ENCODE data around the gene ASF1B. TPM values are rescaled to one million over a fixed set of nuclear protein-coding genes. Genes with fewer than 3 reads are reported as not detected.
A peak's percentile ranks its signal among the peaks of the same experiment; 100 is the strongest.
"Not testable (repeated sequence)": the region's sequence is repeated elsewhere in the genome, so short reads cannot be mapped to it uniquely, and the experiment has no call there.

ASF1B gene
- total RNA-seq, 4 donors from 2014 or later = 1.9 to 4.5 (median 4.4) TPM; not detected in 1

GRCh38 chr19:14182476-14182875, 46.1 kb upstream of the ASF1B start:
- no peak for DNase-seq
- Histone ChIP-seq H3K4me3 (no peak overlapping the region), H3K4me1 (peaks cover 0 to 1% (median 0%) of the 10 kb centered on the region in 4 donors), H3K36me3 (no peaks in the 10 kb centered on the region), H3K27me3 (no peaks in the 10 kb centered on the region), H3K27ac (no peak overlapping the region), H3K9me3 (no peaks in the 10 kb centered on the region)
- in situ Hi-C loops (cut with MboI; ENCODE audit: low pct_ligation_motif_present in 1 of 4, low pct_unique_long_range_greater_than_20kb in 1 of 4, low sequenced_read_pairs in 3 of 4) (loop anchor here in 2 of 4 donors (25.0 kb wide), 2 partner anchors 155 to 280 kb away; no protein-coding TSS in a partner anchor), intact Hi-C loops (cut with DNase I; ENCODE audit: low total_unique reads) (no loop called here)
- WGBS, 2 donors (ENCODE audit: low coverage in 1 of 2) = 84% methylated on average over 6 of the region's 8 CpGs; no CpG with 5 or more reads in 1 of the 2 donors
- TF ChIP-seq POLR2A (IDR thresholded peaks at IDR 0.05) (no peak), POLR2AphosphoS5 (IDR thresholded peaks at IDR 0.05) (no peak), CTCF (IDR thresholded peaks at IDR 0.05) (no peak), EP300 (IDR thresholded peaks at IDR 0.05; ENCODE audit: low read depth) (no peak)

- no peak overlapping the region for H3K27ac ChIP-seq
- no peaks in the 10 kb centered on the region for H3K4me1 ChIP-seq
- H3K36me3 ChIP-seq = no peaks in the 10 kb centered on the region
- H3K9me3 ChIP-seq = no peaks in the 10 kb centered on the region
- in situ Hi-C loops (cut with MboI; ENCODE audit: low pct_ligation_motif_present in 1 of 4, low pct_unique_long_range_greater_than_20kb in 1 of 4, low sequenced_read_pairs in 3 of 4) = loop anchor here in 2 of 4 donors (25.0 kb wide), 2 partner anchors 155 to 280 kb away; no protein-coding TSS in a partner anchor
- TF ChIP-seq EP300 (IDR thresholded peaks at IDR 0.05; ENCODE audit: low read depth) (no peak), POLR2A (IDR thresholded peaks at IDR 0.05) (no peak), CTCF (IDR thresholded peaks at IDR 0.05) (no peak), POLR2AphosphoS5 (IDR thresholded peaks at IDR 0.05) (no peak)
- H3K4me3 ChIP-seq = no peak overlapping the region
- DNase-seq = no peak
- intact Hi-C loops (cut with DNase I; ENCODE audit: low total_unique reads) = no loop called here
- H3K27me3 ChIP-seq = no peaks in the 10 kb centered on the region
- 86% methylated on average over 6 of the region's 6 CpGs; no CpG with 5 or more reads in 1 of the 2 donors for WGBS, 2 donors (ENCODE audit: low coverage in 1 of 2)
Measured at GRCh38 chr19:14181906-14182305, 45.5 kb upstream of the ASF1B start.

GRCh38 chr19:14181199-14181598, 44.8 kb upstream of the ASF1B start:
- H3K36me3 ChIP-seq; H3K9me3 ChIP-seq; H3K4me1 ChIP-seq; H3K27me3 ChIP-seq; H3K4me3 ChIP-seq; intact Hi-C loops (cut with DNase I; ENCODE audit: low total_unique reads); H3K27ac ChIP-seq: not testable (repeated sequence)
- peak; percentile 24 for DNase-seq
- in situ Hi-C loops (cut with MboI; ENCODE audit: low pct_ligation_motif_present in 1 of 4, low pct_unique_long_range_greater_than_20kb in 1 of 4, low sequenced_read_pairs in 3 of 4) = loop anchor here in 2 of 4 donors (25.0 kb wide), 2 partner anchors 156 to 281 kb away; no protein-coding TSS in a partner anchor
- WGBS, 2 donors (ENCODE audit: low coverage in 1 of 2) = 84 to 94% methylated on average over 2 to 12 of the region's 12 CpGs

GRCh38 chr19:14177496-14178074, 41.2 kb upstream of the ASF1B start:
- H3K27ac ChIP-seq = no peak overlapping the region
- WGBS, 2 donors (ENCODE audit: low coverage in 1 of 2) = 92% methylated on average over 23 of the region's 23 CpGs; no CpG with 5 or more reads in 1 of the 2 donors
- in situ Hi-C loops (cut with MboI; ENCODE audit: low pct_ligation_motif_present in 1 of 4, low pct_unique_long_range_greater_than_20kb in 1 of 4, low sequenced_read_pairs in 3 of 4) = loop anchor here in 2 of 4 donors (25.0 kb wide), 2 partner anchors 160 to 285 kb away; no protein-coding TSS in a partner anchor
- TF ChIP-seq POLR2AphosphoS5 (IDR thresholded peaks at IDR 0.05) (no peak), EP300 (IDR thresholded peaks at IDR 0.05; ENCODE audit: low read depth) (no peak), CTCF (IDR thresholded peaks at IDR 0.05) (no peak), POLR2A (IDR thresholded peaks at IDR 0.05) (no peak)
- DNase-seq = no peak
- no peak overlapping the region for H3K4me3 ChIP-seq
- H3K36me3 ChIP-seq = no peaks in the 10 kb centered on the region
- intact Hi-C loops (cut with DNase I; ENCODE audit: low total_unique reads) = no loop called here
- H3K27me3 ChIP-seq = no peaks in the 10 kb centered on the region
- H3K4me1 ChIP-seq = no peaks in the 10 kb centered on the region
- no peaks in the 10 kb centered on the region for H3K9me3 ChIP-seq

All from transverse colon (tissue), 4 donors.